Activated CD4-positive, alpha-beta T cell treated with anti-CD3 and anti-CD28 coated beads, Interleukin-2, amount 50 U/mL, for 16 hours (primary cell): ENCODE data around the gene KRTCAP2.

Experiments used
- DNase-seq: peaks from one replicate; pipeline ENCODE4 v3.0.0-alpha.2; 2020

Gene KRTCAP2

GRCh38 chr1:155130272-155131006, 42.7 kb downstream of the KRTCAP2 start:
- no peak for DNase-seq

DNA sequence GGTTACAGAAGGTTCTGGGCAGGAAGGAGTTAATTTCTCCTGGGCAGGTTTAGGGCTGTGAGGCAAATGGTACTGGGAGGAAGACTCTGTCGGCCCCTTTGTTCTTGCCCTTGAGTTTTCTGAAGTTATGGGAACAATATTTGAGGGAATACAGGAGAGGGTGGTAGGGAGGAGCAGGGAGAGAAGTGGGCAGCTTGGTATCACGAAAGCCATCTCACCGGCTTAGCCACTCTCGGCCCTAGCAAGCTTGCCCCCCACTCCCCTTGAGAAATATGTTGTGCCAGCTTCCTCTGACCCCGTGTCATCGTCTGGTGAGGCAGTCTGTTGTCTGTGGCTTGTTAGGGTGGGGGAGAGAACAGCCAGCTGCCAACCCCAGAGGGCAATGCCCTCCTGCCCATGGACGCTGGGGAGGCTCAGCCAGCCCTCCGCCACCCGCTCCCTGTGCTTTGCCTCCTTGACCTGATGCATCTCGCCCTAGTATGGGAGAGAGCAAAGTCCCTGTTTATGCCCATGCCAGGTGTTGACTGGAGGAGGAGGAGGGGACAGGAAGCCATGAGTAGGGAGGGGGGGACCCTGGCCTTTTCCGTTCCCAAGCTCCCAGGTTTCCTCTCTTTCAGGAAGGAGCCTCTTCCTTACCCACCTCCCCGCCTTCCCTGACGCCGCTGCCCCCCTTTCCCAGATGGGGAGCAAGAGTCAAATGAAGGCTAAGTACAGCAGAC, 44.2 kb downstream of the KRTCAP2 start:
- no peak for DNase-seq

- no peak for DNase-seq
Observed at GRCh38 chr1:155127967-155128754, 44.9 kb downstream of the KRTCAP2 start.

GRCh38 chr1:155127105-155127966, 45.8 kb downstream of the KRTCAP2 start, which contains the start of gene EFNA1:
Gene EFNA1 (plus strand): TSS chr1:155127876. CDS start chr1:155127978, 102 bp downstream.
- no peak for DNase-seq

DNA sequence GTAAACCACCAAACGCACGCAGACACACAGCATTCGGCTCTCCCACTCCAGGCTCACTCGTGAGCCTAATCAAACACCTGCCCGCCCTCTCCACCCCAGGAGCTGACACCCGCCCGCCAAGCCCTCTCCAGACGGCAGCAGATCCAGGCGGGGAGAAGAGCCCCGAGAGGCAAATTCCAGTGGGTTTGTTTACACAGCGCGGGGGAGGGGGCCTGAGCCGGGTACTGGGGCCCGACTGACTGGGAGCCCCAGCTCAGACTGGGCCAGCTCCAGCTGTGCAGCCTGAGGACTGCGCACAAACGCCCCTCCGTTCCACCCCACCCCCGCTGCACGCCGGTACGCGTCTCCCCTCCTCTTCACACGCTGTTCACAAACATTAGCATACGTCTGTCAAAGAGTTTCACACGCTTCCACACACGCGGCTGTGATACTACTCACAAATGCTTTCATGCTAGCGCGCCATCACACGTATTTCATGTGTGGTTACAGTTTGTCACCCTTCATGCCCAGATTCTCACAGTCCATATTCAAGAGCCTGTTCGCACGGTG, 46.5 kb downstream of the KRTCAP2 start:
- no peak for DNase-seq

- DNase-seq: no peak
Observed at GRCh38 chr1:155125946-155126555, 47.1 kb downstream of the KRTCAP2 start.

- DNase-seq: no peak
Observed at GRCh38 chr1:155125511-155125945, 47.6 kb downstream of the KRTCAP2 start.

GRCh38 chr1:155124503-155125463, 48.3 kb downstream of the KRTCAP2 start:
- no peak for DNase-seq

GRCh38 chr1:155123801-155124200, 49.3 kb downstream of the KRTCAP2 start:
- no peak for DNase-seq

GRCh38 chr1:155122308-155122707, 50.8 kb downstream of the KRTCAP2 start:
- no peak for DNase-seq

GRCh38 chr1:155121249-155121648, 51.9 kb downstream of the KRTCAP2 start:
- DNase-seq: no peak

DNA sequence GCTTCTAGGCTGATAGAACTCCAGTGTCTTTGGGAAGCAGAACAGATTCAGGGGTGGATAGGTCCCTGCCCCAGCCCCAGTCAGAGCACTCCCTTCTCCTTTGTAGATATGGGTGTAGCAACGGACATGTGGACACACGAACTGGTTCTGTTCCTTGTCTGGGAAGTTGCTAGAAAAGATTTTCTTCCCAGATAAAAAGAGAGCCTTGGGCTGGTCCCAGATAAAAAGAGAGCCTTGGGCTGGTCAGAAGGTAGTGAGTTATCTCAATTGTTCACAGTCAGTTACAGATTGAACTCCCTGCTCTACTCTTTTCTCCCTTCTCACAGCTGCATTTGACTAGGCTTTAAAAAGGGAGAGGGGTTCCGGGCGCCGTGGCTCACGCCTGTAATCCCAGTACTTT, 52.9 kb downstream of the KRTCAP2 start:
- DNase-seq: no peak
